NCI-H1694 (cell line): ENCODE data around the gene SLC25A29.
"Not testable (repeated sequence)": the region's sequence is repeated elsewhere in the genome, so short reads cannot be mapped to it uniquely, and the experiment has no call there.

ENCODE experiments used
- DNase-seq: peaks from one replicate; lab custom pipeline; 2025; lab: John Stamatoyannopoulos, UW

Gene SLC25A29

GRCh38 chr14:100293497-100294212, 12.6 kb downstream of the SLC25A29 start:
- no peak for DNase-seq

GRCh38 chr14:100292776-100293461, 13.3 kb downstream of the SLC25A29 start:
- DNase-seq: no peak

DNA sequence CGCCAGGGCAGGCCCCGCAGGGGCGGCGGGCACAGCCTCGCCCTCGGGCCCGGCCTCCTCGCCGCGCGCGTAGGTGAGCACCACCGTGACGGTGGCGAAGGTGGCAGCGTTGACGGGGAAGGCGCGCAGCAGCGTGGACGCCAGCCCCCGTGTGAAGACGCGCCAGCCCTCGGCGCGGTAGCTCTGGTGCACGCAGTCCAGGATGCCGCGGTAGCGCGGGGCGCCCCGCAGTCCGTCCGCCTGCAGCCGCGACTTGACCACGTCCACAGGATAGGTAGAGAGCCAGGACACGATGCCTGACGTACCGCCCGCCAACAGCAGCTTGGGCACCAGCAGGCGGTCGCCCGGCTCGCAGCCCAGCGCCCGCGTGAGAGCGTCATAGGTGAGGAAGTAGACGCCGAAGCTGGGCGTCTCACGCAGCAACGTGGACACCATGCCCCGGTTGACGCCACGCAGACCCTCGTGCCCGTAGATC, 13.9 kb downstream of the SLC25A29 start:
- DNase-seq: no peak

DNA sequence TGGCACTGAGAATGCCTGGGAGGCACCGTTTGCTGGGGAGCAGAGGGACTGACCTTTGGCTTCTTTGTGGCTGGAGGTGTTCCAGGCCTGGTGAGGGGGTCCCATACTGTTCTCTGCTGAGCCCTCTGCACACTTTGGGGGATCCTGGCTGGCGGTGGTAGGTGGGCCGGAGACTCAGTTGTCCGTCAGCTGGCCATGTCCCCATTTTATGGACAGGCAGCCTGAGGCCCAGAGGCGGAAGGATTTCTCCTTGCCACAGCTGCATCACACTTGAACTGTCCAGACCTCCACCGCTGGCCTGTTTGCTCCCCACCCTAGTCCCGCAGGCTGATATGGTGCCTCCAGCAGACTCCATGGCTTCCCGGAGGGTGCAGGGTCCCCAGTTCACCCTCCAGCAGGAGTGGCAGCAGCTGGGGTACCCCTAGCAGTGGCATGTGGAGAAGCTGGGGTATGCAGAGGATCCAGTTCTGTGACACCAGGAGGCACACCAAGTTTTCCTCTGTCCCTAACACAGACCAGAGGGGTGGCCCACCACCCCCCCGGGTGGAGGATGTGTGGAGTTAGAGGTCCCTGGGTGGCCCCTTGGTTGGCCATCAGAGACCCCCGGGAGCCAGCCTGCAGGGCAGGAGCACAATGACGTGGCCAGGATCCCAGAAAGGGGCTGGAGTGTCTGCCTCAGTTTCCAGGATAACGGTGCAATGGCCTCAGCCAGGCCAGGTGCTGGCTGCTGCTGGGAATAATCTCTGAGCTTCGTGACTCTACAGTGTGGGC, 14.8 kb downstream of the SLC25A29 start:
- DNase-seq: no peak

DNA sequence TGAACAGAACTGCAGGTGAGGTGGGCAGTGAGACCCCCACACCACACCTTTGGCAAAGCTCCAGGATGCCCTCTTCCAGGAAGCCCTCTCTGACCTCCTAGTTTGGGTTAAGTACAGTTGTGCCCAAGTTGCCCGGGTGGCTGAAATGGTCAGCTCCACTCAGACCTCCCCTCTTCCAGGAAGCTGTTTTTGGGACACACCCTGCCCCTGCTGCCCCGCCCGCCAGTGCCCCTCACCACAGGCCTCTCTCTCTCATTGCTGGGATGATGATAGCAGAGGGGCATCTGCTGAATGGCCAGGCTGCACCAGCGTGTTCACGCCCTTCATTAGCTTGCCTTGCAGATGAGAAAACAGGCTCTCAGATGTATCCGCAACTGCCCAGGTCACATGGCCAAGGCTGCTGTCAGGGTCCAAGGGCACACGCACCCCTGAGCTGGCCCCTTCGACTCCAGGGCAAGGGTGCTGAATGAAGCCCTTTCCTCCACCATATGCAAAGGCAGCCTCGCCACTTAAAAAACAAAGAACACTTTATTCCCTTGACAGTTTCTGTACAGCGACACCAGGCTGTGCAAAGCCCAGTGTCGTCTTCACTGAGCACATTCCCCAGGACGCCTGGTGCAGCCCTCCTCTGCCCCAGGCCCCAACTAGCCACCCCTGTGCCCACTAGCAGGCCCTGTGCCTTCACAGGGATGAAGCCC, 15.5 kb downstream of the SLC25A29 start:
- no peak for DNase-seq

GRCh38 chr14:100289916-100290606, 16.2 kb downstream of the SLC25A29 start:
- DNase-seq: no peak

- no peak for DNase-seq
These were observed 17.7 kb downstream of the SLC25A29 start for GRCh38 chr14:100288382-100289185.

DNA sequence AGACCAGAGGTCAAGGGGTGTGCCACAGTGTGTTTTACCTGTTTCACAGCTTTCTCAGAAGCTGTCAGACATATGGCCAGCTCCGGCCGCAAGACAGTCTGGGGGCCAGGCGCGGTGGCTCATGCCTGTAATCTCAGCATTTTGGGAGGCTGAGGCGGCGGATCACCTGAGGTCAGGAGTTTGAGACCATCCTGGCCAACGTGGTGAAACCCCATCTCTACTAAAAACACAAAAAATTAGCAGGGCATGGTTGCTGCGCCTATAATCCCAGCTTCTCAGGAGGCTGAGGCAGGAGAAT, 18.3 kb downstream of the SLC25A29 start:
- DNase-seq: not testable (repeated sequence)

- no peak for DNase-seq
These were observed 18.8 kb downstream of the SLC25A29 start for GRCh38 chr14:100287202-100287997.

GRCh38 chr14:100286484-100287191, 19.6 kb downstream of the SLC25A29 start:
- no peak for DNase-seq

DNA sequence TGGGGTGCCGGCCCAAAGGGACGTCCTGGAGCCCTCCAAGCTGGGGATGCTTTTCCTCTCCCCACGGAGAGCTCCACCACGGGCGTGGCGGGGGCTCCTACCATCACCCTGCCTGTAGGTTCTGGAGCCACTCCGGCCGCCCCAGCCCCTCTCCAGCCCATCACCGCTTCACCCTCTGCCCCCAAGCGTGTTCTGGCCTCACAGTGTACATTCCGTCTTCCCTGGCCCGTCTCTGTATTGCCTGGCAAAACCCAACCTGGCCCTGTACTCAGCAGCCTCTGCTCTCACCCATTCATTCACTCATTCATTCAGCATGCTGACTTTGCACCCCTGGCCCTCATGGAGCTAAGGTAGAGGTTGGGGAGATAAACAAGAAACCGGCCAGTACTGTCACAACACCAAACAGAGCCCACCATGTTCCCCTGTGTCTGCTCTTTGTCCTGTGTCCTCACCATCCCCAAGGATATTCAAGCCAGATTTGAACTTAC, 20.3 kb downstream of the SLC25A29 start:
- DNase-seq: no peak

- DNase-seq: peak; percentile 65
These were observed 21.0 kb downstream of the SLC25A29 start for GRCh38 chr14:100285021-100285912.

DNA sequence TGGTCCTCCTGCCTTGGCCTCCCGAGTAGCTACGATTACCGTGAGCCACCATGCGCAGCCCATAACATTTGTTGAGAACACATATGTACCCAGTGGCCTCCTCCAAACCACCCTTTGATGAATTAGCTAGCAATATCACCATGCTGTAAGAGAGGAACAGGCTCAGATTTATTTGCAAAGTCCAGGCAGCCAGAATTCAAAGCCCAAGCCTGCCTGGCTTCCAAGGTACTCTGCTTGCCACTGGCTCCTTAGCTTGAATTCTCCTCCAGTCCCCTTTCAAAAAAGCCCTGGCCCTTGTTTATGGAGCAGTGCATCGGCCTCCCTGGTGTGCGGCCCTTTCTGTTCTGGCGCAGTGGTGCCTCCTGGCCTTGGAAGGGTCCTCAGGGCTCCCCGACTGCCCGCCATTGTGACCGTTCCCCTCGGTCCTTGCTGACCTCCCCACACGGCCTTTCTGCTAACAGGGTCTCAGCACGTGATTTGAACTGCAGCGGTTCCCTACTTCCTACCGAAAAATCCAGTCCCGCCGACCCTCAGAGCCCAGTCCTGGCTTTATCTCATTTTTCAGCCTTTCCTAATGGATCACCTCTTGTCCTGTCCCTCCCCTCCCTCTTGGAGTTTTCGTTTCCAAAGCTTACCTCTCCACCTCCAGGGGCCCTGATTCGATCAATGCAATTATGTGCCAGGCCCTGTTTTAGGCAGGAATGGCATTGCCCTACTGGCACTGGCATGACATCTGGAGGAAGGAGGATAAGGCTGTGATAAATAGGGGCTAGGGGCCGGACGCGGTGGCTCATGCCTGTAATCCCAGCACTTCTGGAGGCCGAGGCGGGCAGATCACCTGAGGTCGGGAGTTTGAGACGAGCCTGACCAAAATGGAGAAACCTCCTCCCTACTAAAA, 22.0 kb downstream of the SLC25A29 start:
- no peak for DNase-seq

DNA sequence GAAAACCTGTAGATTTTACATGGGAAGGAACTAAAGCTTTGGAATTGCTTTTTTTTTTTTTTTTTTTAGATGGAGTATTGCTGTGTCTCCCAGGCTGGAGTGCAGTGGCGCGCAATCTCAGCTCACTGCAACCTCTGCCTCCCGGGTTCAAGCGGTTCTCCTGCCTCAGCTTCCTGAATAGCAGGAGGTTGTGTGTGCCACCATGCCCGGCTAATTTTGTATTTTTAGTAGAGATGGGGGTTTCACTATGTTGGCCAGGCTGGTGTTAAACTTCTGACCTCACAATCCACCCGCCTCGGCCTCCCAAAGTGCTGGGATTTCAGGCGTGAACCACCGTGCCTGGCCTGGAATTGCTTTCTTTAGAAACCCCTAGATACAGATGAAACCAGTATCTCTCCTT, 22.8 kb downstream of the SLC25A29 start:
- not testable (repeated sequence) for DNase-seq

DNA sequence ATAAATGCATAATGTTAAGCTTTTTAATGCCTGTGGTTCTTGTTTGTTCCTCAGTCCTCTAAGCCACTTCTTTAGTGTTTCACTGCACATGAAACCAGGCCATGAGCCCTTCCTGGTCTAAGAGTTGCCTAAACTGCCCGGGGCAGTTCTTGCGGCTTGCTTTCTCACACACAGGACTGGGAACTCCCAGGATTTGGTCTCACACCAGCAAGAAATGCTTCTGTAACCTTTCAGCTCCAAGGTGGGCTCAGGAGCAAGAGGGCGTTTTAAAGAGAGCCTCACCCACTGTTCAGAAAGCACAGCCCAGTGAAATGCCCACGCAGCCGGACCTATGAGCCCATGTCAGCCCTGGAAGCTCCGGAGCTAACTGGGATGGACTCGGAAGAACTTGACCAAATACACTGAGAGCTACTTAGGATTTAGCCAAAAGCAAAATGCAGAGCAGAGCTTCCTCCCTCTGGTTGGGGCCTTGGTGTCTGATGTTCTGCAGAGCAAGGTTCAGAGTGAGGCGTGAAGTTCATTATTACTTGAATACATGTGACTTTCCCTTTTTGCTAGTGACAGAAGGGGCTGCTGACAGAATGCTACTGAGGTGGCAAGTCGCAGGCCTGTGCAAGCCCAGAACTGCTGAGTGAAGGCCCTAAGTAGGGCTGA, 23.4 kb downstream of the SLC25A29 start:
- no peak for DNase-seq

- DNase-seq: no peak
These were observed 24.2 kb downstream of the SLC25A29 start for GRCh38 chr14:100282083-100282350.
